NT2/D1 (cell line): ENCODE measurements around the gene ATP1B1.

Source experiments
- SUZ12 ChIP-seq: IDR thresholded peaks from 2 replicates; pipeline ENCODE4 v1.6.1; 2011; ENCODE audit not compliant: insufficient read length, insufficient read depth; ENCODE audit errors: extremely low read depth
- YY1 ChIP-seq: IDR thresholded peaks from 2 replicates; pipeline ENCODE4 v1.6.1; 2011; ENCODE audit not compliant: insufficient read length, insufficient read depth
- ZNF274 ChIP-seq: IDR thresholded peaks from 2 replicates; pipeline ENCODE4 v1.6.1; 2011; ENCODE audit warnings: mild to moderate bottlenecking, low read depth, low read length

GRCh38 chr1:169122976-169123375, 16.5 kb downstream of the ATP1B1 start:
- TF ChIP-seq YY1 (no peak), ZNF274 (no peak), SUZ12 (no peak)
